ENCODE data around the gene HCFC1. TPM values are rescaled to one million over a fixed set of nuclear protein-coding genes. Genes with fewer than 3 reads are reported as not detected.
"Not testable (repeated sequence)": the region's sequence is repeated elsewhere in the genome, so short reads cannot be mapped to it uniquely, and the experiment has no call there.

The HCFC1 gene
- total RNA-seq, 1 donor: 95.1 TPM

- no peak for DNase-seq (ENCODE audit: low read depth in 2 of 3, low spot score in 2 of 3)
Measured at GRCh38 chrX:154010330-154011087, 38.9 kb upstream of the HCFC1 start.

GRCh38 chrX:154008521-154008920, 36.9 kb upstream of the HCFC1 start:
- DNase-seq (ENCODE audit: low read depth in 2 of 3, low spot score in 2 of 3): no peak

GRCh38 chrX:154006947-154007346, 35.3 kb upstream of the HCFC1 start:
- no peak for DNase-seq (ENCODE audit: low read depth in 2 of 3, low spot score in 2 of 3)

GRCh38 chrX:154004315-154004714, 32.7 kb upstream of the HCFC1 start:
- no peak for DNase-seq (ENCODE audit: low read depth in 2 of 3, low spot score in 2 of 3)

GRCh38 chrX:154002215-154002719, 30.6 kb upstream of the HCFC1 start:
- DNase-seq (ENCODE audit: low read depth in 2 of 3, low spot score in 2 of 3): peak in 2 of 3 donors; percentile 74 to 84

- DNase-seq (ENCODE audit: low read depth in 2 of 3, low spot score in 2 of 3): no peak
Measured at GRCh38 chrX:154000051-154000450, 28.4 kb upstream of the HCFC1 start.

- no peak for DNase-seq (ENCODE audit: low read depth in 2 of 3, low spot score in 2 of 3)
Measured at GRCh38 chrX:153999359-154000037, 27.9 kb upstream of the HCFC1 start.

- no peak for DNase-seq (ENCODE audit: low read depth in 2 of 3, low spot score in 2 of 3)
Measured at GRCh38 chrX:153995504-153995903, 23.9 kb upstream of the HCFC1 start.

- DNase-seq (ENCODE audit: low read depth in 2 of 3, low spot score in 2 of 3): not testable (repeated sequence)
Measured at GRCh38 chrX:153994398-153994797, 22.8 kb upstream of the HCFC1 start.

- no peak for DNase-seq (ENCODE audit: low read depth in 2 of 3, low spot score in 2 of 3)
Measured at GRCh38 chrX:153993978-153994377, 22.4 kb upstream of the HCFC1 start.

- no peak for DNase-seq (ENCODE audit: low read depth in 2 of 3, low spot score in 2 of 3)
Measured at GRCh38 chrX:153993079-153993478, 21.5 kb upstream of the HCFC1 start.

GRCh38 chrX:153992180-153992579, 20.6 kb upstream of the HCFC1 start:
- no peak for DNase-seq (ENCODE audit: low read depth in 2 of 3, low spot score in 2 of 3)

- no peak for DNase-seq (ENCODE audit: low read depth in 2 of 3, low spot score in 2 of 3)
Measured at GRCh38 chrX:153991013-153991580, 19.5 kb upstream of the HCFC1 start.

- DNase-seq (ENCODE audit: low read depth in 2 of 3, low spot score in 2 of 3): no peak
Measured at GRCh38 chrX:153989973-153990655, 18.5 kb upstream of the HCFC1 start.

- no peak for DNase-seq (ENCODE audit: low read depth in 2 of 3, low spot score in 2 of 3)
Measured at GRCh38 chrX:153988493-153988892, 16.9 kb upstream of the HCFC1 start.

GRCh38 chrX:153984351-153985178, 12.9 kb upstream of the HCFC1 start:
- no peak for DNase-seq (ENCODE audit: low read depth in 2 of 3, low spot score in 2 of 3)

GRCh38 chrX:153983321-153983801, 11.7 kb upstream of the HCFC1 start:
- DNase-seq (ENCODE audit: low read depth in 2 of 3, low spot score in 2 of 3): no peak

- peak in 2 of 3 donors; percentile 58 to 79 for DNase-seq (ENCODE audit: low read depth in 2 of 3, low spot score in 2 of 3)
Measured at GRCh38 chrX:153981771-153982533, 10.3 kb upstream of the HCFC1 start.

- no peak for DNase-seq (ENCODE audit: low read depth in 2 of 3, low spot score in 2 of 3)
Measured at GRCh38 chrX:153981231-153981630, 9.6 kb upstream of the HCFC1 start.

Measured in hematopoietic multipotent progenitor cell (in vitro differentiated cells).